T-helper 2 cell treated with Interferon-gamma antibody and Interleukin-4, amounts not matched to agents 100 ng/mL and 5 ng/mL, for 36 hours (primary cell): Measurements from ENCODE around the gene BCL6B. TPM values are rescaled to one million over a fixed set of nuclear protein-coding genes. Genes with fewer than 3 reads are reported as not detected.
"Not testable (repeated sequence)": the region's sequence is repeated elsewhere in the genome, so short reads cannot be mapped to it uniquely, and the experiment has no call there.

ENCODE experiments used
- intact Hi-C: fragments of 100-400 bp; cut with micrococcal nuclease; formaldehyde crosslinking; loops from one replicate; pipeline ENCODE4 v1.15.1; 2023
- total RNA-seq: library from RNA; stranded (reverse); gene quantifications from 2 replicates; pipeline ENCODE4 v1.2.3, GENCODE V29; 2022

BCL6B gene
- total RNA-seq = 0.36 and 0.39 TPM in 2 replicates

- intact Hi-C loops = loop anchor here (1.0 to 5.0 kb wide), 3 partner anchors 9 to 111 kb away; a partner anchor contains a TSS
Observed at GRCh38 chr17:7022781-7023571, at the start of gene BCL6B. BCL6B (plus strand) TSS chr17:7023050; CDS start chr17:7023672, 622 bp downstream.

- intact Hi-C loops = not testable (repeated sequence)
Observed at GRCh38 chr17:6979440-6979839, 43.4 kb upstream of the BCL6B start.

GRCh38 chr17:6981426-6981825, 41.4 kb upstream of the BCL6B start:
- intact Hi-C loops = no loop called here

GRCh38 chr17:6985266-6985665, 37.6 kb upstream of the BCL6B start:
- intact Hi-C loops = no loop called here

GRCh38 chr17:6986676-6987075, 36.2 kb upstream of the BCL6B start:
- intact Hi-C loops = no loop called here

GRCh38 chr17:6989779-6990178, 33.1 kb upstream of the BCL6B start:
- intact Hi-C loops = no loop called here

- intact Hi-C loops = not testable (repeated sequence)
Observed at GRCh38 chr17:6993613-6994056, 29.2 kb upstream of the BCL6B start.

GRCh38 chr17:6994118-6994598, 28.7 kb upstream of the BCL6B start:
- intact Hi-C loops = no loop called here

GRCh38 chr17:6994666-6995256, 28.1 kb upstream of the BCL6B start:
- intact Hi-C loops = no loop called here

- intact Hi-C loops = no loop called here
Observed at GRCh38 chr17:6995500-6996255, 27.2 kb upstream of the BCL6B start, which contains the start of gene ALOX12. ALOX12 (plus strand) TSS chr17:6996049; CDS start chr17:6996118, 69 bp downstream.

GRCh38 chr17:6996256-6997011, 26.4 kb upstream of the BCL6B start:
- intact Hi-C loops = no loop called here

- intact Hi-C loops = no loop called here
Observed at GRCh38 chr17:6997171-6997570, 25.7 kb upstream of the BCL6B start.

GRCh38 chr17:6998855-6999508, 23.9 kb upstream of the BCL6B start:
- intact Hi-C loops = no loop called here

- intact Hi-C loops = no loop called here
Observed at GRCh38 chr17:7001318-7001961, 21.4 kb upstream of the BCL6B start.

GRCh38 chr17:7002288-7003047, 20.4 kb upstream of the BCL6B start:
- intact Hi-C loops = no loop called here

GRCh38 chr17:7003745-7004144, 19.1 kb upstream of the BCL6B start:
- intact Hi-C loops = loop anchor here (1.0 kb wide), 1 partner anchor 90 kb away; no protein-coding TSS in a partner anchor

- intact Hi-C loops = loop anchor here (1.0 kb wide), 1 partner anchor 91 kb away; no protein-coding TSS in a partner anchor
Observed at GRCh38 chr17:7004398-7005253, 18.2 kb upstream of the BCL6B start.

- intact Hi-C loops = no loop called here
Observed at GRCh38 chr17:7005716-7006115, 17.1 kb upstream of the BCL6B start.
